HTERT RPE-1 (cell line): Measurements from ENCODE around the gene ABHD13.
"Not testable (repeated sequence)": the region's sequence is repeated elsewhere in the genome, so short reads cannot be mapped to it uniquely, and the experiment has no call there.

Experiments used
- in situ Hi-C: fragments of 300-500 bp; cut with MboI; formaldehyde crosslinking; loops from 4 replicates; pipeline ENCODE4 v1.14.3; 2020; ENCODE audit warnings: low sequenced_read_pairs

ABHD13 gene

DNA sequence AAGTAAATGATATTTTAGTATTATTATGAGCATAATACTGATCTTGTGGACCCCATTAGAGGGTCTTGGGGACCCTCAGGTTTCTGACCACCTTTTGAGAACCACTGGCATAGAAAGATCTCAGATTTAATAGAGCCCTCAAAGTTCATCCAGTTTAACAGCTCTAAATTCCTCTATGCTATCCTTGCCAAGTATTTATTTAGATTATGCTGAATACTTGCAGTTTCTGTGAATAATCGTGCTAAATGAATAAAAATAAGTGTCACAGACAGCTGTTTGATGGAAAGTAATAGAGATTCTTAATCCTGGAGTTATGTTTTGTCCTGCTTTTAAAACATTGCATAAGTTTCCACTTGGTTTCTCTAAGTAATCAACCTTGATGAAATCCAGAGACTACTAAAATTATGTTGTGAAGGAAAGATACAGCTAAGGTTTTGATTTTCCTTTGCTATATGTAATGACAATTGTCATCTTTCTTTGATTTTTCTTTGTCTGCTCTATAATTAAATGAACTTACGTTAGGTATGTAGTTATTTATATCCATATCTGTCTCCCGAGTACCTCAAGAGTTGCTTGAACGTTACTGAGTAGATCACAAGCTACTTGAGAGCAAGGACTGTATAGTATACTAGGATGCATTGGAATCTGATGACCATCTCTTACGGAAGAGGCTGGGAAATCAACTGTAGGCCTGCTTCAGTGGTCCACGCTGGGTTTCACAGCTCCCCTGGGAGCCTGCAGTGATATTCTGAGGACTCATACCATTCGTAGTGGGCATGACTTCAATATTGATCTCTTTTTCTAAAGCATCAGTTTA lies 5.7 kb downstream of the ABHD13 start:
- in situ Hi-C loops, result no loop called here

DNA sequence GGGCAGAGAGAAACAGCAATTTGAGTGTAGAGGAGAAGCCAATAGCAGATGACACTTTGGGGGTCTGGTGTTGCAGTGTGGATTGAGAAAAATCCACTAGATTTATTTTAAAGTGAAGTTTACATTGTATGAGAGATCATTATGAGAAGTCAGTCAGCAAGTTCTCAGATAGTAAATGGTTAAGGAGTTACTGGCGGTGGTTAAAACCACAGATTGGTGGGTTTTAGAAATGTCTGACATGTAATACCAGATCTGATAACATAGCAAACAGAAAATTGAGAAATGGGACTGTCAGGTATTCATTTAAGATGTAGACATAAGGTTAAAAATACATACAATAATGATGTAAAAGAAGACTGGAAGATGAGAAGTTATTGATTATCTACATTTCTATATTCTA lies 7.2 kb downstream of the ABHD13 start:
- in situ Hi-C loops, result no loop called here

DNA sequence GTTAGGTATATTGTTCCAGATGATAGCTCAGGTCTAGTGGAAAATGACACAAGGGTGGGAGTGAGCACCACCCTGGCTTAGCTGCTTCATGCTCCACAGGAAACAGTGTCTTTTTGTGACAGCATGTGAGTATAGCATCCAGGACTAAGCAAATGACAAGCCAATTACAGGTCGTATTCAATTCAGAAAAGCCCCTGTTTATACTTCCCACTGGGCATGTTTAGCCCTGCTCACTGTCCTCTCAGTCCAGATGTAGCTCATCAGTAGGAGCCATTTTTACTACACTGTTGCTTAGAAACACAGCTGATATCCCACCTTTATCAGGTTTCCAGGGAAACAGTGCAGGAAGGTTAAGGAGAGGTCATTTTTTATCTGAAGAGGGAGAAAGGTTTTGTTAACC lies 8.0 kb downstream of the ABHD13 start:
- in situ Hi-C loops, result no loop called here

DNA sequence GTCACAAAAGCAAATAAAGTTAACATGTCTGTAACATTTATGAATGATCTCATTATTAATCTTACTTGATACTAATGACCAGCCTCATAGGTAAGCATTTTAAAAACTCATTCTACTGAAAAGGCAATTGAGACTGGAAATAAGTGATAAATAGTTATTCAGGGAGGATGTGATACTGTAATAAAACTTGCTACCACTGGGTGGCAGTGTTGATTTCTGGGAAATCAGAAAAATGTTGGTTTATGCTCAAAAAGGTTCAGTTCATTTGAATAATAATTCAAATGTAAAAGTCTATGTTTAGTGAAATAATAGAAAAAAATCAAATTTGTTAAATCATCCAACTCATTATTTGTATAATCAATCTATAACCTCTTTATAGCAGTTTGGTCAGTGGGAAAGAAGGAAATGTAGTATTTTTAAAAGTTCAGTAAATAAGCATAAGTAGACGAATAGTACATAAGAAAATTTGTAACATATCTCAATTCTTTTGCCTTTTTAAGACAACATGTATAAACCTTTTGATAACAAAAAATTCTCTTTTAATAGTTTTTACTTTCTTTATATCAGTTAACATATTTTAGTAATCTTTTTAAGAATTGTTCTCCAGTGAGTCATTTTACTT lies 9.6 kb downstream of the ABHD13 start:
- in situ Hi-C loops, result no loop called here

DNA sequence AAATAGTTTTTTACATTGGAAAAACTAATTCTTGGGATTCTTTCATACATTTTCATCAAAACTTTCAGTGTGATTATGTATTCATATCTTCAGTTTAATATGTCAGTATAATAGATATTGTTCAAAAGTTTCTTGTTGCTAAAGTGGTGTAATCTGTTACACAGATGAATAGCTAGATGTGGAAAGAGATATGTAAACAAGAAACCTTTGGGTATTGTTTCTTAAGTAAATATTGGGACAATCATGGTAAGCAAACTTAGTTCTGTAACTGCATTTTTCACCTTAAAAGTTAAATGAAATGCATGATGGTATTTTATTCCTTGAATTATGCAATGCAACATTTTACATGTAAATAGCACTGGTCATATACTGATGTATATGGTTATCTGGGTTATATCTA lies 12.2 kb downstream of the ABHD13 start:
- in situ Hi-C loops, result no loop called here

DNA sequence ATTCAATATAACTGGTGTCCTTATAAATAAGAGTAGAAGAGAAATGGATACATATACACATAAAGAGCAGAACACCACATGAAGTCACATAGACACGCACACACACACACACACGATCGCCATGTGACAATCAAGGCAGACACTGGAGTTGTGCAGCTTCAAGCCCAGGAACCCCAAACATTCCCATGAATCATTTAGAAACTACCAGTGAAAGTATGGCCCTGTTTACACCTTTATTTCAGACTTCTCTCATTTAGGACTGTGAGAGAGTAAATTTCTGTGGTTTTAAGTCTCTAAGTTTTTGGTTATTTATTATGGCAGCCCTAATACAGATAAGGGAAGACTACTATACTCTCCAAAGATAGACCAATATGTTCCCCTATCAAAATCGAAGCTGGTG lies 31.0 kb downstream of the ABHD13 start:
- in situ Hi-C loops, result no loop called here

DNA sequence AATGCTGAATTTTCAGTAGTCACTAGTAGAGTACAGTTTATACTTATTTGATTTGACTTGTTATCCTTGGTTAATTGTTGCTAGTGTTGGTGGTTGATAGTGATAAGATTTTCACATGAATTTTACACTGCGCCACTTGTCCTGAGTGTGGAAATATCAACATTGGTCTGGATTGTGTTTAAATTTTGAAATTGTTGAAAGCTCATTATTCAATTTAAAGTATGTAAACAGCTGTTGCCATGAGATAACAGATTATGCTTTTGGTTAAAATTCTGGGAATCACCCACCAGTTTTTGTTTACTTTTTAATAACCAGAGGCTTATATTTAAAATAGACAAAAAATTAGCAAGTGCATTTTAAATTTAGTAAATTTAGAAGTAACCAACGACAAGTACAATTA lies 39.1 kb downstream of the ABHD13 start:
- in situ Hi-C loops, result no loop called here

DNA sequence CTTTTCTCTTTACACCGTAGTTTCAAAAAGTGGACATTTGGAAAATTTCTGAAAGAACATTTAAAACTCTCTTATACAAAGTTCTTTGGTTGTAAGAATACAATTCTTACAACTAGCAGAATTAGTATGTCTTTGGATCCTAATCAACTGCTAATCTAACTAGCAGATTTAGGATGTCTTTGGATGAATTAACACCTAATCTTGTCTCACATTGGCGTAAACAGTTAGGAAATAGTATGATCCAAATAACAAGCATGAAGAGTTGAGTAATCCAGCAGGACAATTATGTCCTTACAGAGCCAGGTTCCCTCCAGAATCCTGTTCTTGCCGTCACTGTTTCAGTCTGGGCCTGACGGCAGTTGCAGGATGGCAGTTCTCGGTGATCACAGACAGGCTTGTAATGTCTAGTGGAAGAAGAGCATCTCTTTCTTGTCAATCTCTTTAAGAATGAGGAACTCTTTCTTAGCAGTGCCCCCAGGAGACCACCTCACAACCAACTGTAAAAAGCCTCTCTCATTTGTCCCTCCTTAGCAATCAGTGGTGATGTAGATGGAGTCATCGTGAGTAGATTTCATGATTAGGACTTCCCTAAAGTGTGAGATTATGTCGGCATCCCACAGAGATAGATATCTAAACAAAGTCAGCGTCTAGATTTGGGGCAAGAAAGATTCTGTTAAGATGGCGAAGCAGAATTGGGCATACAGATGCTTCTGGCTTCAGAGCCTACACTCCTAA lies 45.6 kb downstream of the ABHD13 start:
- in situ Hi-C loops, result no loop called here

DNA sequence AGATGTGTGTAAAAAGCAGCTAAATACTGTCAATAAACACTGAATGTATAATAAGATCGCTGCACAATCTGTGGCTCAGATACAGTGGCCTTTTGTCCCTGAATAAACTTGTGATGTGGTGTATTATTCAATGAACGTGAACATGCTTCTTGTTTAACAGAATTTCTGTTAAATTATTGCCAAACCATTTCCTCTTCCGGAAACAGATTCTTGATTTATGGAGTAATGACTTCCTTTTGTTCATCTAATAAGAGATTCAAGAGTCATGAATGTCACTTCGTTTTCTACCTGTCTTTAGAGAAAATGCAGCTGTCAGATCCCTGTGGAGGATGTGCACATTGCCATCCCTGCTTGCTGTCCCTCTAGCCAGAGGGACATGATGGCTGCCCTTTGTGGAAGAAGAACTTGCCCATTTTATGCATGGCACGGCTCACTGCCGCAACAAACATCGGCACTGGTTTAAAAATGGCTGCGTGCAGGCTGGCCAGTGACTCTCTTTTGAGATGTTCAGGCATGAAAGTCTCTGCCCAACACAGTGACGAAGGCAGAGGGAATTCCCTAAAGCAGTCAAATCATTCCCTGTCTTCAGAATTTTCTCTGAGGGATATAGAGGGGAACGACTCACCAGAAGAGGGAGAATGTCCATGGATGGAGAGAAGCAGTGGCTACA lies 48.3 kb downstream of the ABHD13 start:
- in situ Hi-C loops, result no loop called here

DNA sequence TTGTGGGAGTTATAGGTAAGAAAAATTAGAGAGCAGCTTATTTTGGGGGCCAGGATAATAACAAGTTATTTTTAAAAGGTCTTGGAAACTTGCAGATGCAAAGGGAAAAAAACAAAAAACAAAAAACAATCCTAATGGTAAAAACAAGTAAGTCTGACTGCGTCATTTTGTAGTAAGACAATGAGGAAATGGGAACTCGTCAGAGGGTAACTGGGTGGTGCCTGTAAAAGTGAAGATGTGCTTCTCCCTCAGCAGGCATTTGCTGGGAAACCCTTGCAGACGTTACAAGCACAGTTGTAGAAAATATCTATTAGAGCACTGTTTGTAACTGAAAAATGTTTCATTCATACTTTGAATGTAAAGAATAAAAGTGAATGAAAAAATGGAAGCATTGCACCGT lies 49.2 kb downstream of the ABHD13 start:
- in situ Hi-C loops, result no loop called here

DNA sequence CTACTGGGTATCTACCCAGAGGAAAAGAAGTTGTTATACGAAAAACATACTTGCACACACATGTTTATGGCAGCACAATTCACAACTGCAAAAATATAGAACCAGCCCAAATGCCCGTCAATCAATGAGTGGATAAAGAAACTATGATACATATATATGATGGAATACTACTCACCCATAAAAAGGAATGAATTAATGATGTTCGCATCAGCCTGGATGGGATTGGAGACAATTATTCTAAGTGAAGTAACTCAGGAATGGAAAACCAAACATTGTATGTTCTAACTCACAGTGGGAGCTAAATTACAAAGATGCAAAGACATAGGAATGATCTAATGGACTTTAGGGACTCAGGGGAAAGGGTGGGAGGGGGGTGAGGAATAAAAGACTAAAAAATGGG lies 49.7 kb downstream of the ABHD13 start:
- in situ Hi-C loops, result not testable (repeated sequence)

DNA sequence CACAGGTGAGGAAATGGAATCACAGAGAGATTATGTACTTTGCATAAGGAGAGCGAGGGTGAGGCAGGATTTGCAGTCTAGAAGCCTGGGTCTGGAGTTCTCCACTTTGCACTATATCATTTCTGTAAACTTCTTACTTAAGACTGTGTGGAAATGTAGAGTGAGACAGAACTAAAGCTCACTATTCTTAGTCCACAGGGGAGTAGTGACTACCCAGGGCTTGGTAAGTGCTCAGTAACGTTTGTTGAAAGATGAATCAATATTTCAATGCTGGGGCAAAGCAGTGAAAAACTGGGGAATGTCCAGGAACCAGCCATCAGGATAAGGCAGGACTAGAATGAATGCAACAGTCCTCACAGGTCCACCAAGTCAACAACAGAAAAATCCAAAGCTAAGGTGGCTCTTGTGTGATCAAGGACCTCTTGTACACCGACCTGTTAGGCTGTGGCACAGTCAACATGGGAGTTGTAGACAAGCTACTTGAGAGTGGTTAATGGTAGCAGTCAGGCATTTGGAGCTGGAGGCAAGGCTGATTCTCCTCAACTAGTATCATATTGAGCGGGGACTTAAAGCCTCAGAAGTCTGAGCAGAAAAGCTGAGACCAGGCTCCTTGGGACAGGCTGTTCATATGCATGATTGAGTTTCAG lies 50.4 kb downstream of the ABHD13 start:
- in situ Hi-C loops, result no loop called here

DNA sequence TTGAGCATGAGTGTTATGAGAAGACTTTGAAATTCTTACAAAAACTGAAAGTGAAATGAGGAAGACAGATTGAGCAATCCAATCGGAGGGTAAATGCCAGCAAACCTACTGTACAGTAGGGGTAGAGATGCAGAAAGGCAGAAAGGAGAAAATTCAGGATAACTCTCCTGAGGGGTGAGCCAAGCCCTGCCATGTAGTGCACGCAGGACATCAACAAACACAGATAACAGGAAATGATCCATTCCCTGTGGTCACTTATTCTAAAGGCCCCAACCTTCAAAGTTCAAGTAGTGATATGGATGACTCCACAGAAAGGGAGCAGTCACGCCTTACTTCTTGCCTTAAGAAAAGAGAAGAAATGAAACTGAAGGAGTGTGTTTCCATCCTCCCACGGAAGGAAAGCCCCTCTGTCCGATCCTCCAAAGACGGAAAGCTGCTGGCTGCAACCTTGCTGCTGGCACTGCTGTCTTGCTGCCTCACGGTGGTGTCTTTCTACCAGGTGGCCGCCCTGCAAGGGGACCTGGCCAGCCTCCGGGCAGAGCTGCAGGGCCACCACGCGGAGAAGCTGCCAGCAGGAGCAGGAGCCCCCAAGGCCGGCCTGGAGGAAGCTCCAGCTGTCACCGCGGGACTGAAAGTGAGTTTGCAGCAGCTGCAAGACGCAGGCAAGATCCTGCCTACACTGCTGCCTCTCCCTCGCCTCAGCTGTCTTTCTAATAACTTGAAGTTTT lies 51.6 kb downstream of the ABHD13 start, which contains the start of gene TNFSF13B:
TSS of gene TNFSF13B (plus strand) at position 118 of the 728 bp plus-strand sequence. CDS start at position 296, 178 bp downstream.
- in situ Hi-C loops, result no loop called here

DNA sequence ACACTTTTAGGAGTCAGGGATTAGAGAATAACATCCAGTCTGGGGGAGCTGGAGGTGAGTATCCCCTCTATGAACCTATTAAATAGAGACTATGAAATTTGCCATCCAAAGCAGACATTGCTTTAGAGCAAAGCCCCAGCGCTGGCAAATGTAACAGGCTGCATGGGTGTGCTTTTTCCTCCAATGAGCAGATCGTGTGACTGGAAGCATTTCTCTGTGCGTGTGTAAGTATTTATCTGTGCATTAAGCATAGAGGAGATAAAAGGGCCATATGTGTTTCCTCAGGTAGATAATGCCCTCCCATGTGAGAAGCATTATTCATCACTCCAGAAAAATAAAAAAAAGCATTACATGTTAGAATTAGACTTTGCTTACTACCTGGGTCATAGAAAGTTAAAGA lies 52.2 kb downstream of the ABHD13 start:
- in situ Hi-C loops, result no loop called here

DNA sequence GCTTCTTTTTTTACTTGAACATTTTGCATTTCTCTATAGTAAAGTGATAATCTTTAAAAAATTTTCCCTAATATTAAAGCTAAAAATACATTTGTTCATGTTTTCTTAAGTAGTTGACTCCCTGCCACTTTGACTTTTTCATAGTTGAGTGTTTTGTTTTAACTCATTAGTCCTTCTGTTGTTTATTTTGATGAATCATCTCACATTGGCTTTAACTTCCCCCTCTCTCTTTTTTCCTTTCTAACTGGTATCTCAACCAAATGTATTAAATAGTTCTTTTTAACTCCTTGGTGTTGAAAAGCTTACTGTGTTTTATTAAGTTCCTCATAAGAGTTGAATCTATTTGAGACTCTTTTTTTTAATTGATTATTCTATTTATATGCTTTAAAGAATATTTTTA lies 54.1 kb downstream of the ABHD13 start:
- in situ Hi-C loops, result no loop called here

DNA sequence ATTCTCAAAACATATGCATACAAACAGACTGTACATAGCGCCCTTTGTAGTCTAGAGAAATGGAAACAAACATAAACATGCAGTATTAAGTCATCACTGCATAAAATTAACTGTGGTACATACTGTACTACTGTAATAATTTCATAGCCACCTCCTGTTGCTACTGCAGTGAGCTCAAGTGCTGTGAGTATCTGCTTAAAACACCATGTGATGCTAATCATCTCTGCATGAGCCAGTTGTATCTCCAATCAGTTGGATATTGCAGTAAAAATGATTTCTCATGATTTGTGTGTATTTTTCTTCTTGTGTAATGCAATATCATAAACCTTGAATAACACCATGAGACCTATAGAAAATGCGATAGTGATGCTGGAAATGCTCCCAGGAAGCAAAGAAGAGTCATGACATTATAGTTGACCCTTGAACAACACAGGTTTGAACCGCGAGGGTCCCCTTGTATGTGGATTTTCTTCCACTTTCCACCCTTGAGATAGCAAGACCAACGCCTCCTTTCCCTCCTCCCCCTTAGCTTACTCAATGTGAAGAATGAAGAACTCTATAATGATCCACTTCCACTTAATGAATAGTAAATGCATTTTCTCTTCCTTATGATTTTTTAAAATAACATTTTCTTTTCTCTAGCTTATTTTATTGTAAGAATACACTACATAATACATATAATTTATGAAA lies 55.4 kb downstream of the ABHD13 start:
- in situ Hi-C loops, result no loop called here

DNA sequence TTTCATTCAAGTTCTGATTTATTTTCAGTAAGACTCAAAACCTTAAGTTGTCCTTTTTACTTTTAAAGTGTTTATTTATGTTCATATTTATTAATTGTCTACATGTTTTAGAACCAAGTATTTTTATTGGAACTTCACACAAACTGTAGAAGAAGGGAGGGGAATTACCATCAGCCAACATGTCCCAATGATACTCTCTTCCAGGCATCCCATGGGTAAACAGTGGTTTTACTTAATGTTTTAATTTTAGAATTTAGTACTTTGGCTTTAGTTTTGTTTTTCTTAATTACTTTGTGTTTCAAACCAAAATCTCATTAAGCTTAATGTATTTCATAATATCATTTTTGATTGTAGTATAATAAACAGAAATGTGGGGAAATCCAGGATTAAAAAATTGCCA lies 56.5 kb downstream of the ABHD13 start:
- in situ Hi-C loops, result no loop called here

DNA sequence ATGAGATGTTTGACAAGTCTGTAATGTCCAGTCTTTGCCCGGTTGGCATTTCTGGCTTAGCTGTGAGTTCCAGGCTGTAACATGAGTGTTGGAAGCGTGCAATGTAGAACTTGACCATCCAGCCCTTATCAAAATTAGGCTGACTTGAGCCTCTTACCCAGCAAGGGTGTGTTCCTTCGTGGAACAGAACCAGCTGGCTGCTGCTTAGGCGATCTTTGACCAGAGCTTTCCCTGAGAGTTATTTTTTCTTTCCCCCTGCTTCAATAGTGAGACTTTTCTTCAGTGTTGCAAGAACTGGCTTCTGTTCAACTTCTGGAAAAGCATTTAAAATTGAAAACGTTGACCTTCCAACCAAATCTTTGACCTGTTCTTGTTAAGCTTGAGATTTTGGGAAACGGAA lies 57.9 kb downstream of the ABHD13 start:
- in situ Hi-C loops, result no loop called here

DNA sequence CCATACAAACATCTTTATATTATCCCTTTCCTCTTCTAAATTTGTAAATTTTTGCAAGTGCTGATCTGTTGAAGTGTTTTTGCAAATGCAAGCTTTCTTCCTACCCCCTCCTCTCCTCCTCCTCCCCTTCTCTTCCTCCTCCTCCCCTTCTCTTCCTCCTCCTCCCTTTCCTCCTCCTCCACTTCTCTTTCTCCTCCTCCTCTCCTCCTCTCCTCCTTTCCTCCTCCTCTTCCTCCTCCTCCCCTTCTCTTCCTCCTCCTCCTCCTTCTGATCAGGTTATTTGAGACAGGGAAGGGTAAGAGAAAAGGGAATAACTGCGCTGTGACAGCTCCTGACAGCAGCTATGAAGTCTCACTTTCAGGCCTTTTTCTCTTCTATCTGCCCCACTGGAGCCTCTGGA lies 60.3 kb downstream of the ABHD13 start:
- in situ Hi-C loops, result no loop called here

DNA sequence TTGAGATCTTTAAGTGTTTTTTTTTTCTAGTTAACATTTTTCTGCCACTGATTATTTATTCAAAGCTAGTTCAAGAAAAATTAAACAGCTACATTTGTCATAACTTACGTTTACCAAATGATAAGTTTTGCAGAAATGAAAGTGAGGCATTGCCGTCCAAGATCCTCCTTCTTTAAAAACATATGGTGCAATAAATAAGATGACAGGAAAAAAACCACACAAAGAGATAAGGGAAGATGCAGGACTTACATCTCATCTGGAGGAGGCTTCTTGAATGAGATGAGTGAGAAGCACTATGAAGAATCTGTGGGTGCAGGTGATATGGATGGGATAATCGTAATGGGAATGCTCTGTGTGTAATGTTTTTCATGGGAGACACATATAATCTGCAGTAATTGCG lies 63.7 kb downstream of the ABHD13 start:
- in situ Hi-C loops, result no loop called here
